Caco-2 (cell line): ENCODE data around the gene SOX30. TPM values are rescaled to one million over a fixed set of nuclear protein-coding genes. Genes with fewer than 3 reads are reported as not detected.

Experiments used
- BruUV-seq: library from RNA; stranded (reverse); fragments of 400-500 nt; replicated peaks from 2 replicates; lab custom pipeline; 2021; lab: Mats Ljungman, UMichigan
- CTCF ChIA-PET: fragments of 300-600 bp; sonication (Branson Sonifier 250); formaldehyde crosslinking; loops from one replicate; lab custom pipeline; 2022; ENCODE audit warnings: antibody characterized with exemption; lab: Charles Lee
- POLR2A ChIA-PET: fragments of 300-600 bp; sonication (Branson Sonifier 250); formaldehyde crosslinking; loops from one replicate; lab custom pipeline; 2022; ENCODE audit warnings: antibody characterized with exemption; lab: Charles Lee
- DNase-seq, 2 experiments: peaks; one replicate each; pipeline versions ENCODE4 v3.0.0 to v3.0.0-alpha.2; 2020 to 2022
- H3K27me3 ChIP-seq: replicated peaks from 2 replicates; pipeline ENCODE4 v1.6.0; 2011; ENCODE audit warnings: low read length; ENCODE audit not compliant: control insufficient read depth, insufficient read depth
- H3K36me3 ChIP-seq: 2 replicates; pipeline ENCODE4 v1.5.1; 2011; ENCODE audit warnings: low read length; ENCODE audit not compliant: control insufficient read depth, insufficient read depth
- H3K4me1 ChIP-seq: fragments of 250-450 bp; sonication (Bioruptor Pico); 2 replicates; pipeline ENCODE4 v1.5.1; 2020; ENCODE audit warnings: mild to moderate bottlenecking
- H3K4me3 ChIP-seq: 2 replicates; pipeline ENCODE4 v1.5.1; 2011; ENCODE audit warnings: low read depth, mild to moderate bottlenecking, control low read depth, low read length
- H3K9me3 ChIP-seq: fragments of 250-450 bp; sonication (Bioruptor Pico); 2 replicates; pipeline ENCODE4 v1.5.1; 2020; ENCODE audit warnings: mild to moderate bottlenecking, moderate library complexity
- H3K27ac Mint-ChIP-seq: one replicate; pipeline ENCODE4 v1.8.0; 2022; ENCODE audit warnings: mixed read lengths; ENCODE audit not compliant: unreplicated experiment
- H3K27me3 Mint-ChIP-seq: one replicate; pipeline ENCODE4 v1.8.0; 2022; ENCODE audit warnings: mixed read lengths; ENCODE audit not compliant: insufficient read depth, unreplicated experiment
- H3K36me3 Mint-ChIP-seq: one replicate; pipeline ENCODE4 v1.8.0; 2022; ENCODE audit warnings: mild to moderate bottlenecking, mixed read lengths; ENCODE audit not compliant: insufficient read depth, unreplicated experiment
- H3K4me1 Mint-ChIP-seq: one replicate; pipeline ENCODE4 v1.8.0; 2022; ENCODE audit warnings: low read depth, mixed read lengths; ENCODE audit not compliant: unreplicated experiment
- H3K4me3 Mint-ChIP-seq: one replicate; pipeline ENCODE4 v1.8.0; 2022; ENCODE audit warnings: mild to moderate bottlenecking, moderate library complexity, mixed read lengths; ENCODE audit not compliant: unreplicated experiment
- H3K9me3 Mint-ChIP-seq: one replicate; pipeline ENCODE4 v1.8.0; 2022; ENCODE audit warnings: mixed read lengths; ENCODE audit not compliant: unreplicated experiment
- CTCF ChIP-seq, 2 experiments: fragments of 200-600 bp in 1 of 2; IDR thresholded peaks; 1 replicate in 1 of 2; 2 replicates in 1 of 2; pipeline versions ENCODE4 v1.5.1 to v1.8.0; 2011 to 2022; ENCODE audit warnings: antibody characterized with exemption in 1 of 2, control low read depth in 1 of 2, inconsistent platforms in 1 of 2, low read depth in 1 of 2, low read length in 1 of 2, mild to moderate bottlenecking in 1 of 2, moderate library complexity in 1 of 2; ENCODE audit not compliant: insufficient read depth in 1 of 2, severe bottlenecking in 1 of 2, unreplicated experiment in 1 of 2
- intact Hi-C: fragments of 100-400 bp; cut with micrococcal nuclease; formaldehyde crosslinking; loops from one replicate; pipeline ENCODE4 v1.10.0; 2022; ENCODE audit not compliant: unreplicated experiment
- total RNA-seq: library from RNA; stranded (reverse); gene quantifications from 2 replicates; pipeline ENCODE4 v1.2.3, GENCODE V29; 2022

SOX30 gene
- total RNA-seq, 1 experiment from 2014 or later: 2.9 TPM

GRCh38 chr5:157650991-157651611 is 1.1 kb downstream of the SOX30 start:
- no peak for DNase-seq
- Histone ChIP-seq H3K36me3 (no peaks in the 10 kb centered on the region), H3K4me3 (peak overlapping the region; percentile 57), H3K4me1 (peaks cover 7% of the 10 kb centered on the region), H3K9me3 (no peaks in the 10 kb centered on the region), H3K27me3 (no peaks in the 10 kb centered on the region)
- peaks cover 13% of the 10 kb centered on the region for H3K36me3 Mint-ChIP-seq
- intact Hi-C loops: loop anchor here (1.0 to 5.0 kb wide), 5 partner anchors 19 to 123 kb away; partner anchors contain the start of genes ADAM19 and LSM11
- H3K9me3 Mint-ChIP-seq: peaks cover 9% of the 10 kb centered on the region
- BruUV-seq: no TSS peak
- ChIA-PET CTCF (interaction anchor here (1.0 to 2.1 kb wide), 10 partner anchors 18 to 323 kb away, joined by 3 to 16 read pairs (median 6); partner anchors contain the start of genes LSM11 and THG1L), POLR2A (interaction anchor here (0.5 to 1.5 kb wide), 8 partner anchors 68 to 378 kb away, joined by 3 to 17 read pairs (median 4); partner anchors contain the start of gene THG1L)
- no peaks in the 10 kb centered on the region for H3K27me3 Mint-ChIP-seq
- peak overlapping the region; percentile 73 for H3K4me3 Mint-ChIP-seq
- peak overlapping the region; percentile 90 for H3K27ac Mint-ChIP-seq
- no peak for TF ChIP-seq CTCF (IDR thresholded peaks at IDR 0.05; ENCODE audit: insufficient read depth in 1 of 2, low read depth in 1 of 2, low read length in 1 of 2, severe bottlenecking in 1 of 2, unreplicated experiment in 1 of 2)
- peaks cover 6% of the 10 kb centered on the region for H3K4me1 Mint-ChIP-seq

DNA sequence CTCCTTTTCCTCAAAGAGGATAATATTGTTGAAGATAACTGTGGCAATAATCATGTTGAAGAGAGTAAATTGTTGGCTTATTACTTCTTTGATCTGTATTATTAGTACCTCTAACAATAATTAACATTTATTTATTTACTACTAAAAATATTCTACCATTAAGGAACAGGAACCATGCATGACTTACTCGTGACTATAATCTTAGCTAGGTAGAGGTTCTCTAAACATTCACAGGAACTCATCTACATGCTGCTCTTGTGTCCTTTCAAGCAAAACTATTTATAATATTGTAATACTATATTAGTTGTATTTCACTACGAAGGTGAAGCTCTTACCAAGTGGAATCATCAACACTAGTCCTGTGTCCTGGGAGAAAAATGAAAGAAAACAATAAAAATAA is 3.1 kb downstream of the SOX30 start:
- intact Hi-C loops: no loop called here
- no peak overlapping the region for H3K4me3 ChIP-seq
- H3K4me3 Mint-ChIP-seq: no peak overlapping the region

More for the DNA sequence above, 3.1 kb downstream of the SOX30 start:
- Histone ChIP-seq H3K9me3 (no peaks in the 10 kb centered on the region), H3K36me3 (no peaks in the 10 kb centered on the region), H3K27me3 (no peaks in the 10 kb centered on the region), H3K4me1 (peaks cover 7% of the 10 kb centered on the region)
- no peak overlapping the region for H3K27ac Mint-ChIP-seq
- no peaks in the 10 kb centered on the region for H3K27me3 Mint-ChIP-seq
- ChIA-PET POLR2A (no interaction called here), CTCF (no interaction called here)
- peaks cover 9% of the 10 kb centered on the region for H3K9me3 Mint-ChIP-seq
- TF ChIP-seq CTCF (IDR thresholded peaks at IDR 0.05; ENCODE audit: insufficient read depth in 1 of 2, low read depth in 1 of 2, low read length in 1 of 2, severe bottlenecking in 1 of 2, unreplicated experiment in 1 of 2): no peak
- no peak for DNase-seq
- H3K4me1 Mint-ChIP-seq: peaks cover 6% of the 10 kb centered on the region
- H3K36me3 Mint-ChIP-seq: peaks cover 13% of the 10 kb centered on the region
- no TSS peak for BruUV-seq
